ENCODE results near the gene SAPCD1.

GRCh38 chr6:31795616-31796298 lies 33.3 kb downstream of the SAPCD1 start, which contains the start of gene VARS1:
- peak; percentile 78 to 88 for TF ChIP-seq CTCF (IDR thresholded peaks at IDR 0.05; ENCODE audit: extremely low read depth in 1 of 2, insufficient read depth in 1 of 2, low read depth in 1 of 2, low read length in 2 of 2)
- TF ChIP-seq POLR2A (IDR thresholded peaks at IDR 0.05; ENCODE audit: low read depth, low read length) = no peak

Data from endothelial cell of umbilical vein (primary cell).